ENCODE measurements around the gene BTBD9.

GRCh38 chr6:38367231-38367630, 272.5 kb downstream of the BTBD9 start:
- no peak for TF ChIP-seq CTCF (IDR thresholded peaks at IDR 0.05)
- no peak for TF ChIP-seq POLR2AphosphoS5 (IDR thresholded peaks at IDR 0.05)
- no peak for TF ChIP-seq POLR2A (IDR thresholded peaks at IDR 0.05)
